ENCODE results near the gene SHOX.

DNA sequence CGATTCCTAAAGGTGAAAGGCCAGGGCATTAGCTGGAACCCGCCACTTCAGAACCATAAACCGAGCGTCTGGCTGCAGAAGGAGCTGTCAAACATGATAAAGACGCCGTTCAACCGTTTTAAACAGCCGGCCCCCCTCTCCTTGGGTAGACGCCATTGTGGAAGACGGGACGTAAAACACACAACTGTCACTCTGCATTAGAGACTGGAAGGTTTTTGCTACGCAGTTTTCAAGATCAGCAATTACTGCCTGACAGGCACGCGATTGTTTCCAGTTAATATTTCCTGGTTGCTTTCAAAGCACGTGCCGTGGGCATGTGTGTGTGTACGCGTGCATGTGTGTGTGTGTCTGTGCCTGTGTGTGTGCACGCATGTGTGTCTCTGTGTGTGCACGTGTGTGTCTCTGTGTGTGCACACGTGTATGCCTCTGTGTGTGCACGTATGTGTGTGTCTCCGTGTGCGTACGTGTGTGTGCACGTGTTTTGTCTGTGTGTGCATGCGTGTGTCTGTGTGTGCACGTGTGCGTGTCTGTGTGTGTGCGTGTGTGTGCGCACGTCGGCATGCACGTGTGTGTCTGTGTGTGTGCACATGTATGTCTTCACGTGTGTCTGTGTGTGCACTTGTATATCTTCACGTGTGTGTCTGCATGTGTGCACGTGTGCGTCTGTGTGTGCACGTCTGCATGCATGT lies 48.8 kb downstream of the SHOX start:
- no peak for TF ChIP-seq GATA2 (IDR thresholded peaks at IDR 0.05; ENCODE audit: low read depth, low read length)
- TF ChIP-seq GATA3 (IDR thresholded peaks at IDR 0.05; ENCODE audit: low read depth, low read length), result no peak
